Dendritic cell treated with granulocyte-macrophage colony-stimulating factor and Interleukin-4, amounts not matched to agents 40 ng/mL and 50 ng/mL, for 4 days (primary cell): ENCODE data around the gene ATP6V1C2.

Experiments
- H3K27ac Mint-ChIP-seq: one replicate; pipeline ENCODE4 v1.8.0; 2022; ENCODE audit warnings: mild to moderate bottlenecking, mixed read lengths
- H3K27me3 Mint-ChIP-seq: one replicate; pipeline ENCODE4 v1.8.0; 2022; ENCODE audit warnings: mild to moderate bottlenecking, mixed read lengths
- H3K36me3 Mint-ChIP-seq: one replicate; pipeline ENCODE4 v1.8.0; 2022; ENCODE audit warnings: low read depth, mixed read lengths
- H3K4me1 Mint-ChIP-seq: one replicate; pipeline ENCODE4 v1.8.0; 2022; ENCODE audit warnings: low read depth, mixed read lengths
- H3K4me3 Mint-ChIP-seq: one replicate; pipeline ENCODE4 v1.8.0; 2022; ENCODE audit warnings: mild to moderate bottlenecking, moderate library complexity, mixed read lengths
- H3K9me3 Mint-ChIP-seq: one replicate; pipeline ENCODE4 v1.8.0; 2022; ENCODE audit warnings: mixed read lengths
- intact Hi-C: fragments of 100-400 bp; cut with micrococcal nuclease; formaldehyde crosslinking; loops from one replicate; pipeline ENCODE4 v1.15.0; 2022

The ATP6V1C2 gene

DNA sequence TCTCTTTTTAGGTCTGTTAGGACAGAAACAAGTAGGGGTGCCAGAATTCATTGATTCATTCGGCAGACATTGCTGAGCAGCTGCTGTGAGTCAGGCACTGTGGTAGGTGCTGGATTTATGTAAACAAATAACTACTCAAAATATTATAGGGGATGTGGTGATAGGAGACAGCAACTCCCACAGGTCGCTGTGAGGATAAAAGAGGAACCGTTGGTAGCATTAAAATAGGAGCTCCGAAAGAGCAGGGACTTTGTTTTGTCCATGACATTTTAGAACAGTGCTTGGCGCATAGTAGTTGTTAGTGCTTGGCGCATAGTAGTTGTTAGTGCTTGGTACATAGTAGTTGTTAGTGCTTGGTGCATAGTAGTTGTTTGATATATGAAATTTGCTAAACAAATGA, 29.2 kb downstream of the ATP6V1C2 start:
- intact Hi-C loops, result no loop called here
- Mint-ChIP-seq H3K27ac (no peak overlapping the region), H3K9me3 (no peaks in the 10 kb centered on the region), H3K27me3 (peaks cover 11% of the 10 kb centered on the region), H3K4me1 (peaks cover 17% of the 10 kb centered on the region), H3K4me3 (no peak overlapping the region), H3K36me3 (no peaks in the 10 kb centered on the region)

DNA sequence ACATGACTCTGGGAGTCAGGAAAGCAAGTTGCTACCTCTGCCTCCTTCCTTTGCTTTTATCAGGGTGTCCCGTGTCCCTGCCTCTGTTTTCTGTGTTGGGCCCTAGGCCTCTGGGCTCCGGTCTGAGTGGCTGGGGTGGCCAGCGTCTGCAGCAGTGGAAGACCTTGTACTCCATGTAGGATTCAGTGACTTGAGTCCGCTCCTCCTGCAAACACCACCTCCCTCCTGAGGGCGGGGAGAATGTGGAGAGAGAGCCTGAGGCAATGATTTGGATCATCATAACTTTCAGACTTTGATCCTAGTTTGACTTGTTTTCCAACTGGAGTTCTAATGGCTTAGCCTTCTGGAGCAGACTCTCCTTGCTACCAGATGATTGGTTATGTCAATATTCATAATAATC, 30.8 kb downstream of the ATP6V1C2 start:
- H3K36me3 Mint-ChIP-seq, result no peaks in the 10 kb centered on the region
- intact Hi-C loops, result no loop called here
- H3K4me1 Mint-ChIP-seq, result peaks cover 9% of the 10 kb centered on the region
- H3K27ac Mint-ChIP-seq, result no peak overlapping the region
- no peak overlapping the region for H3K4me3 Mint-ChIP-seq
- peaks cover 11% of the 10 kb centered on the region for H3K27me3 Mint-ChIP-seq
- H3K9me3 Mint-ChIP-seq, result no peaks in the 10 kb centered on the region

DNA sequence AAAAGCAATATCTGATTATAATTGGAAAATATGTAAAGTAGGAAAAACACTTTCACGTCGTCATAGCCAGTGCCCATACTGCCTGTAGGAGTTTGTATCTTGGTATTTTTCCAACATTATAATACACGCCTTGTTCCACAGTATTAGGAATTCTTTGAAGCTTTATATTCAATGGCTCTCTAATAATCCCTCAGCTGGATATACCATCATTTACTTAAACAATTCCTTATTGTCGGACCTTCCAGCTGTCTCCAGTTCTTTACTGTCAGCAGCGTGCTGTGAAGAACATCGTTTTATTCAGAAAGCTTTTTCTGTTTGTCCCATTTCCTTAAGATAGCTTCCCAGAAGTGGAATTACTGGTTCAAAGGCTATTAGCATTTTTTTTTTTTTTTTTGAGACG, 31.7 kb downstream of the ATP6V1C2 start:
- Mint-ChIP-seq H3K36me3 (no peaks in the 10 kb centered on the region), H3K27me3 (peaks cover 11% of the 10 kb centered on the region), H3K27ac (no peak overlapping the region), H3K4me1 (peaks cover 9% of the 10 kb centered on the region), H3K9me3 (no peaks in the 10 kb centered on the region), H3K4me3 (no peak overlapping the region)
- intact Hi-C loops, result no loop called here

DNA sequence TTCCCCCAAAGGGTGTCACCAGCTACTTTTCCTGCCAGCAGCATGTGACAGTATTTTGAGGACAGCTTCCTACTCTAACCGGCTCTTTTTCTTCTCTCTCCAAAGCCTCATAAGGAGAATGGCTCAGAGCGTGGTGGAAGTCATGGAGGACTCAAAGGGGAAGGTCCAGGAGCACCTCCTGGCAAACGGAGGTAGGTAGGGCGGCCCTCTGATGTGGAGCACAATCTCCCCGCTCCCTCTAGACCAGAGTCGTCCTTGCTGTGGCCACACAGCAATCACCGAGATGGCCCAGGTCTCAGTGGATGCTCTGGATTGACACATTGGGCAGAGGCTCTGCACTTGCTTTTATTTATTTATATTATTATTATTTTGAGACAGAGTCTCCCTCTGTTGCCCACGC, 32.4 kb downstream of the ATP6V1C2 start:
- intact Hi-C loops, result no loop called here
- Mint-ChIP-seq H3K36me3 (no peaks in the 10 kb centered on the region), H3K27ac (no peak overlapping the region), H3K4me3 (no peak overlapping the region), H3K4me1 (peaks cover 9% of the 10 kb centered on the region), H3K9me3 (no peaks in the 10 kb centered on the region), H3K27me3 (peaks cover 11% of the 10 kb centered on the region)

DNA sequence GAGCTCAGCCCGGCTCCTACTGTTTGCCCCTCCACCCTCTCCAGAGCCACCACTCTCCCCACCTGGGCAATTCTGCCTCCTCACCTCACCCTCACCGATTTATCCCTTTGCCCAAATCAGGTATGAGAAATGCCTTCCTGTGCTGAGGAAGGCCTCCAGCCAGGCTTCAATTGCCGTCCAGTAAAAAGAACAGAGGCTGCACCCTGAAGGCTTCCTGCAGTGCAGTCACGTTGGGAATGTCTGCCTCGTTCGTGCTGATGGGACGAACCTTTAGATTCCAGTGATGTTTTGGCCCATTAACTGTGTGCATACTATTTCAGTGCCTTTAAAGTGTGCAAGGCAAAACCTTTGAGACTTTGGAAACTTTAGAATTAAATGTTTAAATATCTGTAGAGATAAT, 34.2 kb downstream of the ATP6V1C2 start:
- no peak overlapping the region for H3K4me3 Mint-ChIP-seq
- H3K4me1 Mint-ChIP-seq, result peaks cover 3% of the 10 kb centered on the region
- no peaks in the 10 kb centered on the region for H3K9me3 Mint-ChIP-seq
- no peaks in the 10 kb centered on the region for H3K36me3 Mint-ChIP-seq
- H3K27ac Mint-ChIP-seq, result no peak overlapping the region
- intact Hi-C loops, result no loop called here
- peaks cover 8% of the 10 kb centered on the region for H3K27me3 Mint-ChIP-seq

DNA sequence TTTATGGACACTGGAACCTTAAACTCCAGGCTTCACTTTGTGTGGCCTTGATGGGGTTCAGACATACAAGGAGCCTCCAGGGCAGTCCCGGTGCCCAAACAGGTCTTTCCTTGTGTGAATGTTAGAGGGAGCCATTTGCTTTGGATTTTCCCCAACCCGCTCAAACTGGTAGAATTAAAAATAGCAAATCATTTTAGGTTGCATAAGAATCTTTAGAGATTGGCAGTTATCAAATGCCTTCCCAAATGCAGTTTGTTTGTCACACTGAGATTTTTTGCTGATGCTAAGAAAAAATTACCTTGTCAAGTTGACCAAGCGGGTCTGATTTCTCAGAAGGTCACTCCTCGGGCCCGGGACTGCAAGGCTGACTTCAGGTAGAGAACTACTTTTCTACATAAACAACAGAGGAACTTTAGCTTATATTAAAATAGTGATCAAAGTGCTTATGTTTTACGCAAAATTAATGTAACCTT, 36.4 kb downstream of the ATP6V1C2 start:
- no peak overlapping the region for H3K27ac Mint-ChIP-seq
- peaks cover 6% of the 10 kb centered on the region for H3K27me3 Mint-ChIP-seq
- H3K9me3 Mint-ChIP-seq, result no peaks in the 10 kb centered on the region
- no peaks in the 10 kb centered on the region for H3K36me3 Mint-ChIP-seq
- no peak overlapping the region for H3K4me3 Mint-ChIP-seq
- intact Hi-C loops, result no loop called here
- no peaks in the 10 kb centered on the region for H3K4me1 Mint-ChIP-seq

DNA sequence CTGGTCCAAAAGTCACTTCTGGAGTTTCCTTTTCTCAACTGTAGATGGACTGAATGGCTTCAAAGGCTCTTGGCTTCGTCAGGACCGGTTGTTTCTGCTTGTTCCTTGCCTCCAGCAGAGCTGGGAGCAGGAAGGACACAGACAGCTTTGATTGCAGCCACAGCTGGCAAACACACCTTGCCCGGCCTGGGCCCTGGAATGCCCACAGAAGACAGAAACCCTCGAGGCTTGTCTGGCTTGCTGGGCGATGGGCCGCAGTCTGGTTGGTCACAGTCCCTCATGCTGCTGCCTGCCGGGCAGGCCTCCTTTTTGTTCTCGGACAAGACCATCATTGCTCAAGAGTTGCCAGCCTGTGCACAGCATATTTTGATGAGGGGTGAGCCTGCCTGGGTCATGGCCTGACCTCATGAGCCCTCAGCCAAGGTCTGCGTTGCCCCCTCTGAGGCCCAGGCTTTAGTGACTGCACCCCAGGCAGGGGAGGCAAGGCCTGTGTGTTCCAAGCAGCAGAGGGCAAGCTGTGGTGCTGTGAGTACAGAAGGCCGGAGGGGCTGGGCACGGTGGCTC, 37.8 kb downstream of the ATP6V1C2 start:
- no peaks in the 10 kb centered on the region for H3K9me3 Mint-ChIP-seq
- no peaks in the 10 kb centered on the region for H3K36me3 Mint-ChIP-seq
- H3K4me1 Mint-ChIP-seq, result no peaks in the 10 kb centered on the region
- peaks cover 11% of the 10 kb centered on the region for H3K27me3 Mint-ChIP-seq
- H3K27ac Mint-ChIP-seq, result no peak overlapping the region
- intact Hi-C loops, result no loop called here
- no peak overlapping the region for H3K4me3 Mint-ChIP-seq

DNA sequence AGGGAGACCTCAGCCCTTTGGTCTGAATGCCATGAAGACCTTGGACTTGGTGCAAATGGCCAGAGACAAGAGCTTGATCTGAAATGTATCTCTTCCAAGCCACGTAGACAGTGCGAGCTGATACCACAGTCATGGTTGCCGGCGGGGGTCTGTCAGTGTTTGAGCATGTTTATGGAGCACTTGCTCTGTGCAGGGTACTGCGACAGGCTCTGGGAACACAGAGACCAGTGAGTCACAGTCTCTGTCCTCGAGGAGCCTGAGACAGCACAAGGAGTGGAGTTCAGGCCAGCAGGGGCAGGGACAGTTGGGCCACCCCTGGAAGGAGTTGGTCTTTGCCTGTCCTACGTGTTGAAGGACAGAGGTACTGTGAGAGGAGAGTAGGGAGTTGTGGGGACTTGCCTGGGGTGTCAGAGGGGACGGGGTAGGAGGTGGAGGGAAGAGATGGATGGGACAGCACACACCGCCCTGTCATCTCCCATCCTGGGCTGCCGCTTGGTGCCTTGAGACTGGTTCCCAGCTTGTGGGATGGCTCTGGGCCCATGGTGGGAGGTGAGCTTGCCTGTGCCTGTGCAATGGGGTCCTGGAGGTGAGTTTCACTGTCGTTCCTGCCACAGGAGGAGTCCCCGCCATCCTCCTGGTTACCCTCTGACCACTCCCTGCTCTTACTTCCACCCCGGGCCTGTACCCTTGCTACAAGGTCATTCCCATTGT, 39.5 kb downstream of the ATP6V1C2 start:
- Mint-ChIP-seq H3K36me3 (no peaks in the 10 kb centered on the region), H3K4me3 (no peak overlapping the region), H3K27ac (no peak overlapping the region), H3K9me3 (no peaks in the 10 kb centered on the region), H3K4me1 (no peaks in the 10 kb centered on the region), H3K27me3 (peaks cover 8% of the 10 kb centered on the region)
- intact Hi-C loops, result no loop called here

DNA sequence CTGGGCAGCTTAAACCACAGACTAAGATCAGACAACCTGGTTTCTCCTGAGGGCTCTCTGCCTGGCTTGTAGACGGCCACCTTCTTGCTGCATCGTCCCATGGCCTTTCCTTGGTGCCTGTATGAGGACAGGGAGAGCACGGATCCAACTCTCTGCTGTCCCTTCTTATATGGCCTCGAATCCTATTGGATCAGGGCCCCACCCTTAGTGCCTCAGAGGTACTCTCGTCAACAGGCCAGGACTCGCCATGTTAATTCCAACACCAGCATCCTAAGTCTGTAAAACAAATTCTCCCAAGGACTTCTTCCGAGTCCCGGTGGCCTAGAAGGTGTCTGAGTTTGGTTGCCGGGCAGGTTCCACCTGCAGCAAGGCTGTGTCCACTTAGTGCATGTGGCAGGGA, 40.2 kb downstream of the ATP6V1C2 start:
- intact Hi-C loops, result no loop called here
- no peak overlapping the region for H3K27ac Mint-ChIP-seq
- H3K4me3 Mint-ChIP-seq, result no peak overlapping the region
- no peaks in the 10 kb centered on the region for H3K36me3 Mint-ChIP-seq
- no peaks in the 10 kb centered on the region for H3K4me1 Mint-ChIP-seq
- H3K9me3 Mint-ChIP-seq, result no peaks in the 10 kb centered on the region
- H3K27me3 Mint-ChIP-seq, result peaks cover 8% of the 10 kb centered on the region

DNA sequence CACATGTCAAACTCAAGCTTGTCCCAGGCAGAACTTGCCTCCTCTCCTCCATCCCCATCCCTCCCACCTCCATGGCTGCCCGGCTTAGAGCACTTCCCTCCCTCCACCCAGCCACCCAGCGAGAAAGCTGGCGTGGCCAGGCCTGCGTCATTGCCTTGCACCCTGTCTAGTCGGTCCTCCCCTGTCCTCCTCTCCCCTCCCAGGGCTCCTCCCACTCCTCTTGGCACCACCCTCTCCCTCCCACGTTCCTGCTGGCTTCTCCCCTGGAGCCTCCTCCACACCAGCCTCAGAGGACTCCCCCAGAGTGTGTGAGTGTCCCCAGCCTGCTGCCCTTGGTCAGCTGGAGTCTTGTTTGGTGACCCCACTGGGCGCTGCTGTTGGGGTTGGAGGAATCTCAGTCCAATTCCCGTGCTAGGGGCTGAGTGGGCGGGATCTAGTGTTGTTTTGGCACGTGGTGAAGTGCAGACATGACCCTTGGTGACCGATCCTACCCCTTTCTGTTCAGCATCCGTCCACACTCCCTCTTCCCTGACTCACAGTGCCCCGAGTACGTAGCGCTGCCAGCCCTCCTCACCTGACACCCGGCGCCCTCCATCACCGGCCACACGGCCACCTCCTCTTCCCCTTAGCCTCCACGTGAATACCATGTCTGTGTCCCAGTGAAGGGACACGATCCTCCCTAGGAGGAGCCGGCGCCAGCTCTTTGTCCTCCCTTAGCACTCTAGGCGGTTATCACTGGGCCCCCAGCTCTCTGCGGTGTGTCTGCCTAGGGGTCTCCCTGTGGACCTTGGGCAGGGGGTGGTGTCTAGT, 41.4 kb downstream of the ATP6V1C2 start:
- Mint-ChIP-seq H3K36me3 (no peaks in the 10 kb centered on the region), H3K27ac (no peak overlapping the region), H3K9me3 (no peaks in the 10 kb centered on the region), H3K4me3 (no peak overlapping the region), H3K27me3 (peaks cover 8% of the 10 kb centered on the region), H3K4me1 (no peaks in the 10 kb centered on the region)
- intact Hi-C loops, result no loop called here

DNA sequence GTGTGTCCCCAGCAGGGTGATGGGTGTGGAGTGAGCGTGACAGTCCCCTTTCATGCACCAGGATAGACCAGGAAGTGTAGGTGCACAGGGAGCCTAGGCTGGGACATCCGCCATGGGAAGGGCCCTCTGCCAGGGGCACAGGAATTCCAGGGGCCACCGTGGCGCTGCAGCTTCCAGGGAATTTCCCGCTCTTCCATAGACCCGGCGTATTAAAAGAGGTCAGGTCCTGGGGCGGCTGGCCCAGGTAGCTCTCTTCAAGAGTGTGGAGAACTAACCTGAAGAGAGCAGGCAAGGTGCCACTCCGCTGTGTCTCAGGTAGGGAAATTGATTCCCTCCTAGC, 42.0 kb downstream of the ATP6V1C2 start:
- Mint-ChIP-seq H3K4me1 (no peaks in the 10 kb centered on the region), H3K36me3 (no peaks in the 10 kb centered on the region), H3K9me3 (no peaks in the 10 kb centered on the region), H3K4me3 (no peak overlapping the region), H3K27me3 (peaks cover 8% of the 10 kb centered on the region), H3K27ac (no peak overlapping the region)
- intact Hi-C loops, result no loop called here

DNA sequence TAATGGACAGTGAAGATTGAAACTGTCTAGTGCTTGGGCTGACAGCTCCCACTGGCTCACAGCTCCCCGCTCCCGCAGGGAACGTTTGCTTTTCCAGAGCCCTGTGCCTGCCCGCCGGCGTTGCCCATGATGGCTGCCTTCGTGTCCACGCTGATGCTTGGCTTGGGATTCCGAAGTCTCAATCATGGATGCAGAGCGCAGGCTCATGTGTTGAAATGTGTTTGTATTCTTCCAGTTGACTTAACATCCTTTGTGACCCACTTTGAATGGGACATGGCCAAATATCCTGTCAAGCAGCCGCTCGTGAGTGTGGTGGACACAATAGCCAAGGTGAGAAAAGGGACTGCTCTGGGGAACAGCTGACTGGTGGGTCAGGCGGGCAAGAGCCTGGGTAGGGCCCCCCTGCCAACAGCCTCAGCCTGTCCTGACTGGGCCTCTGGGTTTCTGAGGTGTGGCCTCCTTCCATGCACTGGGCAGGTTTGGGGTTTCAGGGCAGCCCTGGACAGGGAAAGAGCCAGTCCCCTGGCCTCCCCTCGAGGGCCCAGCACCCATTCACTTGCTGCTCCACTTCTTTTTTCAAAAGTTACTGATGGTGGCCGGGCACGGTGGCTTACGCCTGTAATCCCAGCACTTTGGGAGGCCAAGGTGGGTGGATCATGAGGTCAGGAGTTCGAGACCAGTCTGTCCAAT, 42.8 kb downstream of the ATP6V1C2 start:
- Mint-ChIP-seq H3K4me1 (no peaks in the 10 kb centered on the region), H3K36me3 (no peaks in the 10 kb centered on the region), H3K27ac (no peak overlapping the region), H3K9me3 (no peaks in the 10 kb centered on the region), H3K27me3 (peaks cover 8% of the 10 kb centered on the region), H3K4me3 (no peak overlapping the region)
- intact Hi-C loops, result no loop called here

DNA sequence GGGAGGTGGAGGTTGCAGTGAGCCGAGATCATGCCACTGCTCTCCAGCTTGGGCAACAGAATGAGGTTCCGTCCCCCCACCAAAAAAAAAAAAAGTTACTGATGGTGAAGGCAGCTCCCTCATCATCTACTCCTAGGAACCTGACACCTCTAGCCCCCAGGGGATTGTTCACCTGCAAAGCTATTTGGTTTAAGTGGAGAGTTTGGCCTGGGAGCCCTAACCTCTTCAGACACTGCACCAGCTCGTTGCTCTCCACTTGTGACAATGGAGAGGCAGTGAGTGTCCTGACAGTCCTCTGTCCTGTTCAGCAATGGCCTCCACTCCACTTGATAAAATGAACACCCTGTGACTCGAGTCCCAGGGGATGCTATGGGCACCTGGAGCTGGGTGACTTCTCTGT, 43.5 kb downstream of the ATP6V1C2 start:
- intact Hi-C loops, result no loop called here
- H3K4me1 Mint-ChIP-seq, result no peaks in the 10 kb centered on the region
- H3K27me3 Mint-ChIP-seq, result peaks cover 8% of the 10 kb centered on the region
- no peak overlapping the region for H3K4me3 Mint-ChIP-seq
- no peak overlapping the region for H3K27ac Mint-ChIP-seq
- H3K36me3 Mint-ChIP-seq, result no peaks in the 10 kb centered on the region
- H3K9me3 Mint-ChIP-seq, result no peaks in the 10 kb centered on the region

DNA sequence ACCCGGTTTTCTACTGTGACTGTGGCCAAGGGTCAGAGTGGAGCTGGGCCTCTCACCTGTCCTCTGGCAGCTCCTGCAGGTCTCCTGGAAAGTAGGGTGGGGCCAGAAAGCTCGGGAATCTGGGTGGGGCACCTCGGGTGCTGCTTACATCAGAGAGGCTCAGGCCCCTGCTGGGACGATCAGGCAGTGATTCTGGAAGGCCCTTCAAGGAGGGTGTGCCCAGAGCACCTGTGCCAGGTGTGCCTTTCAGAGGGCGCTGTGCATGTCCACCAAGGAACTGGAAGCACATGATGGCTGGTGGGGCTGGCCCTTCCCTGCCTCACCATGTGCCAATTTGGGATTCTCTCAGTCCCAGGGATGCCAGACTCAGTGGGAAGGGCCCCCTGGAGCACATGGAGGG, 44.0 kb downstream of the ATP6V1C2 start:
- H3K9me3 Mint-ChIP-seq, result no peaks in the 10 kb centered on the region
- peaks cover 8% of the 10 kb centered on the region for H3K27me3 Mint-ChIP-seq
- intact Hi-C loops, result no loop called here
- H3K27ac Mint-ChIP-seq, result no peak overlapping the region
- H3K4me1 Mint-ChIP-seq, result no peaks in the 10 kb centered on the region
- no peaks in the 10 kb centered on the region for H3K36me3 Mint-ChIP-seq
- H3K4me3 Mint-ChIP-seq, result no peak overlapping the region
